K562 (cell line): ENCODE measurements around the gene CD82. TPM values are rescaled to one million over a fixed set of nuclear protein-coding genes. Genes with fewer than 3 reads are reported as not detected.

Experiments used
- ATF1 ChIP-seq, 2 experiments: fragments of 450-650 bp in 1 of 2; IDR thresholded peaks; 2 replicates each; pipeline ENCODE4 v1.6.1; 2016; ENCODE audit warnings: missing compliant biosample characterization in 1 of 2, missing genetic modification characterization in 1 of 2
- CREM ChIP-seq: IDR thresholded peaks from 2 replicates; pipeline ENCODE4 v1.6.1; 2014; ENCODE audit warnings: antibody characterized with exemption, low read depth
- POLR2H ChIP-seq: IDR thresholded peaks from 2 replicates; pipeline ENCODE4 v1.6.1; 2016; ENCODE audit warnings: missing genetic modification characterization, low read depth, mild to moderate bottlenecking, control low read depth, missing compliant biosample characterization, moderate library complexity
- TCFL5 ChIP-seq: fragments of 250-450 bp; sonication (Bioruptor Pico); conservative IDR thresholded peaks from 2 replicates; pipeline ENCODE4 v1.6.1; 2021; ENCODE audit warnings: mild to moderate bottlenecking, moderate library complexity, matching md5 sums
- ZEB2 ChIP-seq: fragments of 450-650 bp; IDR thresholded peaks from 2 replicates; pipeline ENCODE4 v1.6.1; 2016
- ZNF695 ChIP-seq: fragments of 450-650 bp; formaldehyde crosslinking; IDR thresholded peaks from 2 replicates; pipeline ENCODE4 v1.4.0; 2020; ENCODE audit warnings: mild to moderate bottlenecking, moderate library complexity
- ZNF699 ChIP-seq: fragments of 250-450 bp; sonication (Bioruptor Pico); IDR thresholded peaks from 2 replicates; pipeline ENCODE4 v1.8.0; 2021; ENCODE audit warnings: mild to moderate bottlenecking, moderate library complexity; ENCODE audit not compliant: insufficient replicate concordance
- ZNF830 ChIP-seq: fragments of 250-450 bp; sonication (Bioruptor Pico); IDR thresholded peaks from 2 replicates; pipeline ENCODE4 v1.5.0; 2021; ENCODE audit warnings: mild to moderate bottlenecking
- polyA plus RNA-seq, 8 experiments: library from polyadenylated mRNA; depleted of rRNA in 4 of 8; stranded (reverse) in 5 of 8; unstranded in 3 of 8; fragments of >200 nt; fragmentation: Nextera tagmentation in 2 of 8; fragmentation: Illumina TruSeq in 1 of 8; extraction: Ambion mirVana in 2 of 8; extraction: Trizol in 1 of 8; gene quantifications; 2 replicates each; pipeline versions ENCODE4 v1.2.1 to v1.2.3, GENCODE V29; 2011 to 2014; ENCODE audit warnings: inconsistent platforms in 1 of 8, missing spikeins in 1 of 8
- total RNA-seq, 7 experiments: library from RNA; depleted of rRNA in 6 of 7; stranded (reverse); fragments of >200 nt in 6 of 7; fragmentation: Illumina TruSeq in 2 of 7; extraction: Trizol in 2 of 7; gene quantifications; 2 replicates each; pipeline versions ENCODE4 v1.2.1 to v1.2.3, GENCODE V29; 2011 to 2021; ENCODE audit warnings: low replicate concordance in 1 of 7
- TF ChIP-seq, protein P1 (sequence below), 2 experiments: fragments of 150-350 bp in 1 of 2; IDR thresholded peaks; 2 replicates each; pipeline ENCODE4 v1.6.1; 2012 to 2016; ENCODE audit warnings: low read depth in 2 of 2, low read length in 2 of 2, mild to moderate bottlenecking in 1 of 2, moderate library complexity in 1 of 2
- TF ChIP-seq, protein P2 (sequence below): fragments of 450-650 bp; formaldehyde crosslinking; IDR thresholded peaks from 2 replicates; pipeline ENCODE4 v1.4.0; 2020; ENCODE audit warnings: mild to moderate bottlenecking, moderate library complexity

The CD82 gene
- total and polyA plus RNA-seq, 9 of the 15 experiments (the other 6 are each of a cell fraction or from before 2014, with no cell fraction given): 0.27 to 9.4 (median 3.0) TPM

DNA sequence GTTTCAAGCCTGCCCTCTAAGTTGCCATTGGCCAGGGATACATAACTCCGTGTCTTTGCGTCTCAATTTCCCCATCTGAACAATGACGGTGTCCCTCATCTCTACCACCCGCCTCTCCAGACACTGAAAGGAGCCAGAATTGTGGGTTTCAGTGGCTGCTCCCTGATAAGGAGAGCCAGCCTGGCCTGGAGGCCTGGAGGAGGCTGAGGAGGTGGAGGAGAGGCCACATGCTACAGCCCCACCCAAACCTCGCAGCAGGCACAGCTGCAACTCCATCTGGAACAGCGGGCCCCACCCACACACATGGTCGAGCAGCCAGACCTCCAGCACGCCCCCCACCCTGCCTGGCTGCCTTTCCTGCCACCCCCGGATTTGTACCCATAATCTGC lies 34.4 kb upstream of the CD82 start (continued):
- TF ChIP-seq, protein P1, sequence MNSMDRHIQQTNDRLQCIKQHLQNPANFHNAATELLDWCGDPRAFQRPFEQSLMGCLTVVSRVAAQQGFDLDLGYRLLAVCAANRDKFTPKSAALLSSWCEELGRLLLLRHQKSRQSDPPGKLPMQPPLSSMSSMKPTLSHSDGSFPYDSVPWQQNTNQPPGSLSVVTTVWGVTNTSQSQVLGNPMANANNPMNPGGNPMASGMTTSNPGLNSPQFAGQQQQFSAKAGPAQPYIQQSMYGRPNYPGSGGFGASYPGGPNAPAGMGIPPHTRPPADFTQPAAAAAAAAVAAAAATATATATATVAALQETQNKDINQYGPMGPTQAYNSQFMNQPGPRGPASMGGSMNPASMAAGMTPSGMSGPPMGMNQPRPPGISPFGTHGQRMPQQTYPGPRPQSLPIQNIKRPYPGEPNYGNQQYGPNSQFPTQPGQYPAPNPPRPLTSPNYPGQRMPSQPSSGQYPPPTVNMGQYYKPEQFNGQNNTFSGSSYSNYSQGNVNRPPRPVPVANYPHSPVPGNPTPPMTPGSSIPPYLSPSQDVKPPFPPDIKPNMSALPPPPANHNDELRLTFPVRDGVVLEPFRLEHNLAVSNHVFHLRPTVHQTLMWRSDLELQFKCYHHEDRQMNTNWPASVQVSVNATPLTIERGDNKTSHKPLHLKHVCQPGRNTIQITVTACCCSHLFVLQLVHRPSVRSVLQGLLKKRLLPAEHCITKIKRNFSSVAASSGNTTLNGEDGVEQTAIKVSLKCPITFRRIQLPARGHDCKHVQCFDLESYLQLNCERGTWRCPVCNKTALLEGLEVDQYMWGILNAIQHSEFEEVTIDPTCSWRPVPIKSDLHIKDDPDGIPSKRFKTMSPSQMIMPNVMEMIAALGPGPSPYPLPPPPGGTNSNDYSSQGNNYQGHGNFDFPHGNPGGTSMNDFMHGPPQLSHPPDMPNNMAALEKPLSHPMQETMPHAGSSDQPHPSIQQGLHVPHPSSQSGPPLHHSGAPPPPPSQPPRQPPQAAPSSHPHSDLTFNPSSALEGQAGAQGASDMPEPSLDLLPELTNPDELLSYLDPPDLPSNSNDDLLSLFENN (IDR thresholded peaks at IDR 0.05; ENCODE audit: low read depth in 2 of 2, low read length in 2 of 2): no peak
- no peak for TF ChIP-seq ATF1 (CRISPR knock-in tag; IDR thresholded peaks at IDR 0.05)
- TF ChIP-seq ATF1 (tag; IDR thresholded peaks at IDR 0.05): no peak
- TF ChIP-seq ZNF830 (CRISPR knock-in tag): 0 out of 2 replicates have a peak, but pooled peaks have one; percentile 6
- no peak for TF ChIP-seq ZNF699 (CRISPR knock-in tag)
- TF ChIP-seq TCFL5 (CRISPR knock-in tag): no peak; the same call in 1 of the 2 replicates
- TF ChIP-seq ZEB2: no peak
- peak; percentile 49; the same call in 1 of the 2 replicates for TF ChIP-seq CREM
- TF ChIP-seq ZNF695 (CRISPR knock-in tag): no peak
- TF ChIP-seq POLR2H: no peak
- TF ChIP-seq, protein P2, sequence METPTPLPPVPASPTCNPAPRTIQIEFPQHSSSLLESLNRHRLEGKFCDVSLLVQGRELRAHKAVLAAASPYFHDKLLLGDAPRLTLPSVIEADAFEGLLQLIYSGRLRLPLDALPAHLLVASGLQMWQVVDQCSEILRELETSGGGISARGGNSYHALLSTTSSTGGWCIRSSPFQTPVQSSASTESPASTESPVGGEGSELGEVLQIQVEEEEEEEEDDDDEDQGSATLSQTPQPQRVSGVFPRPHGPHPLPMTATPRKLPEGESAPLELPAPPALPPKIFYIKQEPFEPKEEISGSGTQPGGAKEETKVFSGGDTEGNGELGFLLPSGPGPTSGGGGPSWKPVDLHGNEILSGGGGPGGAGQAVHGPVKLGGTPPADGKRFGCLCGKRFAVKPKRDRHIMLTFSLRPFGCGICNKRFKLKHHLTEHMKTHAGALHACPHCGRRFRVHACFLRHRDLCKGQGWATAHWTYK (CRISPR knock-in tag): peak; percentile 92; the same call in 1 of the 2 replicates
